WTC11 (cell line): Measurements from ENCODE around the gene SH3D19. TPM values are rescaled to one million over a fixed set of nuclear protein-coding genes. Genes with fewer than 3 reads are reported as not detected.

Experiments used
- ATAC-seq: fragments of 200-7000 bp; cut with Tn5 transposase; 2 replicates; pipeline ENCODE4 v1.10.0; 2021; ENCODE audit warnings: mild to moderate bottlenecking, moderate library complexity
- CTCF ChIA-PET: fragments of 300-600 bp; sonication (Branson Sonifier 250); formaldehyde crosslinking; loops from one replicate; lab custom pipeline; 2021; ENCODE audit warnings: antibody characterized with exemption; lab: Charles Lee
- POLR2A ChIA-PET: fragments of 350-600 bp; sonication (Branson Sonifier 250); formaldehyde crosslinking; loops from one replicate; lab custom pipeline; 2021; ENCODE audit warnings: antibody characterized with exemption; lab: Charles Lee
- DNase-seq: peaks from one replicate; pipeline ENCODE4 v3.0.0; 2021; ENCODE audit warnings: low spot score
- H3K27ac Mint-ChIP-seq: 2 replicates; pipeline ENCODE4 v1.8.0; 2021; ENCODE audit warnings: mixed read lengths
- H3K27me3 Mint-ChIP-seq: 2 replicates; pipeline ENCODE4 v1.8.0; 2021; ENCODE audit warnings: low read depth, mild to moderate bottlenecking, moderate library complexity, mixed read lengths
- H3K36me3 Mint-ChIP-seq: 2 replicates; pipeline ENCODE4 v1.8.0; 2021; ENCODE audit warnings: mixed read lengths
- H3K4me1 Mint-ChIP-seq: 2 replicates; pipeline ENCODE4 v1.8.0; 2022; ENCODE audit warnings: mixed read lengths
- H3K4me3 Mint-ChIP-seq: 2 replicates; pipeline ENCODE4 v1.8.0; 2021; ENCODE audit warnings: mild to moderate bottlenecking, moderate library complexity, mixed read lengths
- H3K9me3 Mint-ChIP-seq: 2 replicates; pipeline ENCODE4 v1.8.0; 2021; ENCODE audit warnings: mixed read lengths
- EMX1 ChIP-seq: fragments of 250-450 bp; sonication (Bioruptor Pico); IDR thresholded peaks from 2 replicates; pipeline ENCODE4 v1.8.0; 2021; ENCODE audit warnings: mild to moderate bottlenecking
- FOXP1 ChIP-seq: sonication (generic); formaldehyde crosslinking; IDR thresholded peaks from 2 replicates; pipeline ENCODE4 v1.8.0; 2022; ENCODE audit warnings: missing genetic modification reagents, mild to moderate bottlenecking, moderate library complexity, borderline replicate concordance
- GABPB1 ChIP-seq: sonication (generic); formaldehyde crosslinking; IDR thresholded peaks from 2 replicates; pipeline ENCODE4 v1.8.1; 2023; ENCODE audit warnings: mild to moderate bottlenecking, missing genetic modification reagents
- IRF2 ChIP-seq: sonication (generic); formaldehyde crosslinking; IDR thresholded peaks from 2 replicates; pipeline ENCODE4 v1.8.0; 2022; ENCODE audit warnings: low read depth, missing genetic modification reagents, borderline replicate concordance
- JUN ChIP-seq: sonication (generic); formaldehyde crosslinking; IDR thresholded peaks from 2 replicates; pipeline ENCODE4 v1.8.0; 2023; ENCODE audit warnings: mild to moderate bottlenecking, missing genetic modification reagents
- KAT7 ChIP-seq: sonication (generic); formaldehyde crosslinking; IDR thresholded peaks from 2 replicates; pipeline ENCODE4 v1.8.1; 2023; ENCODE audit warnings: missing genetic modification reagents, mild to moderate bottlenecking, borderline replicate concordance
- NFE2L1 ChIP-seq: sonication (generic); formaldehyde crosslinking; IDR thresholded peaks from 2 replicates; pipeline ENCODE4 v1.8.1; 2023; ENCODE audit warnings: missing genetic modification reagents
- RELA ChIP-seq: sonication (generic); formaldehyde crosslinking; IDR thresholded peaks from 2 replicates; pipeline ENCODE4 v1.8.1; 2022; ENCODE audit warnings: missing genetic modification reagents, mild to moderate bottlenecking, borderline replicate concordance
- SMAD3 ChIP-seq: sonication (generic); formaldehyde crosslinking; IDR thresholded peaks from 2 replicates; pipeline ENCODE4 v1.8.0; 2022; ENCODE audit warnings: missing genetic modification reagents, mild to moderate bottlenecking, borderline replicate concordance
- SMAD4 ChIP-seq: sonication (generic); formaldehyde crosslinking; IDR thresholded peaks from 2 replicates; pipeline ENCODE4 v1.8.0; 2022; ENCODE audit warnings: mild to moderate bottlenecking, missing genetic modification reagents
- SP1 ChIP-seq: sonication (generic); formaldehyde crosslinking; conservative IDR thresholded peaks from 2 replicates; pipeline ENCODE4 v1.8.1; 2022; ENCODE audit warnings: missing genetic modification reagents
- ZNF232 ChIP-seq: sonication (generic); formaldehyde crosslinking; IDR thresholded peaks from 2 replicates; pipeline ENCODE4 v1.8.0; 2022; ENCODE audit warnings: mild to moderate bottlenecking, missing genetic modification reagents
- ZNF317 ChIP-seq: sonication (generic); formaldehyde crosslinking; IDR thresholded peaks from 2 replicates; pipeline ENCODE4 v1.8.1; 2023; ENCODE audit warnings: low read depth, mild to moderate bottlenecking, moderate library complexity, missing genetic modification reagents, borderline replicate concordance
- total RNA-seq: library from RNA; stranded (reverse); gene quantifications from 3 replicates; pipeline ENCODE4 v1.2.3, GENCODE V29; 2021
- TF ChIP-seq, protein P1 (sequence below): sonication (generic); formaldehyde crosslinking; IDR thresholded peaks from 2 replicates; pipeline ENCODE4 v1.8.0; 2023; ENCODE audit warnings: missing genetic modification reagents
- TF ChIP-seq, protein P2 (sequence below): sonication (generic); formaldehyde crosslinking; IDR thresholded peaks from 2 replicates; pipeline ENCODE4 v1.8.1; 2022; ENCODE audit warnings: missing genetic modification reagents, borderline replicate concordance
- TF ChIP-seq, protein P3 (sequence below): sonication (generic); formaldehyde crosslinking; IDR thresholded peaks from 2 replicates; pipeline ENCODE4 v1.8.1; 2023; ENCODE audit warnings: mild to moderate bottlenecking, missing genetic modification reagents, borderline replicate concordance
- TF ChIP-seq, protein P4 (sequence below): fragments of 250-450 bp; sonication (Bioruptor Pico); IDR thresholded peaks from 2 replicates; pipeline ENCODE4 v1.9.0; 2021; ENCODE audit warnings: moderate library complexity, mild to moderate bottlenecking, inconsistent platforms, borderline replicate concordance

The SH3D19 gene
- total RNA-seq, 1 experiment from 2014 or later = 41.6 TPM

DNA sequence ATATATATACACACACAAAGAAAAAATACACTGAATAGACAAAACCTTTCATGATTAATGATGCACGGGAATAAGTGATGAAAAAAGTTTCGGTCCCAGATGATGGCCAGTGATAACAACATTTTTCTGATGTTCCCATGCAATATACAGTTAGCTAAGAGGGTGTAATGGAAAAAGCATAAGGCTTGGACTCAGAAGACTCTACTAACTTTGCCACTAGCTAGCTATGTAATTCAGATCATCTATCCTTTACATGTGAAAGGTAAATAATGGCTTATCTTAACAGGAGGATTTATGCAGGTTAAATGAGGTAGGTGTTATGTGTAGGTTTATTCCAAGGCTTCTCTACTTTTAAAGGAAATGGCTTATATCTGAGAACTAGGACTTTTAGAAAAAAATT lies 221.6 kb downstream of the SH3D19 start:
- 0 out of 2 replicates have a peak overlapping the region, but pooled peaks have one; percentile 15 for H3K27ac Mint-ChIP-seq
- peaks cover 83% of the 10 kb centered on the region for H3K36me3 Mint-ChIP-seq
- no peaks in the 10 kb centered on the region for H3K27me3 Mint-ChIP-seq
- no peaks in the 10 kb centered on the region for H3K9me3 Mint-ChIP-seq
- TF ChIP-seq FOXP1 (CRISPR knock-in tag) = no peak
- TF ChIP-seq EMX1 = no peak
- H3K4me3 Mint-ChIP-seq = no peak overlapping the region
- ChIA-PET POLR2A (no interaction called here), CTCF (no interaction called here)
- peaks cover 24% of the 10 kb centered on the region for H3K4me1 Mint-ChIP-seq
- ATAC-seq (no peak), DNase-seq (no peak)

DNA sequence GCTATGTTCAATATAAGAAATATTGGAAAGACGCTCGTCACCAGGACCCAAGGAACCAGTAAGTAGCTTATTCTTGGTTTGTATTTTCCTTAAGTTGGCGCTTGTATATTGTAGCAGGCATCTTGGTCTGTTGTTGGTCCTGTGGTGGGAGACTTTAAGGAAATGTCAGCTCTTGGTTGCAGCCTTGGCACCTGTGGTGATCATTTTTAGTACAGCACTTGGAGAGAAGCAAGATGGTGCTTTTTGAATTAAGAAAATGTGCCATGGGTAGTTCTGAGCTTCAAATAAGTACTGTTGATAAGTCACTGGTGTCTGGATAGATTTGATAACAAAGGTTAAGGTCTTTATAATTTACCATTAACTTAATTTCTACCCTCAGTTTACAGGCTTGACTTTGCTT lies 224.9 kb downstream of the SH3D19 start:
- Mint-ChIP-seq H3K27ac (peak overlapping the region; percentile 99), H3K4me3 (peak overlapping the region; percentile 99), H3K9me3 (no peaks in the 10 kb centered on the region), H3K27me3 (no peaks in the 10 kb centered on the region; the same call in 1 of the 2 replicates), H3K36me3 (peaks cover 55% of the 10 kb centered on the region), H3K4me1 (peaks cover 24% of the 10 kb centered on the region)
- DNase-seq (no peak), ATAC-seq (no peak)
- CTCF ChIA-PET = no interaction called here
- no peak for TF ChIP-seq SP1 (CRISPR knock-in tag)
- no peak for TF ChIP-seq JUN (CRISPR knock-in tag)
- TF ChIP-seq, protein P1, sequence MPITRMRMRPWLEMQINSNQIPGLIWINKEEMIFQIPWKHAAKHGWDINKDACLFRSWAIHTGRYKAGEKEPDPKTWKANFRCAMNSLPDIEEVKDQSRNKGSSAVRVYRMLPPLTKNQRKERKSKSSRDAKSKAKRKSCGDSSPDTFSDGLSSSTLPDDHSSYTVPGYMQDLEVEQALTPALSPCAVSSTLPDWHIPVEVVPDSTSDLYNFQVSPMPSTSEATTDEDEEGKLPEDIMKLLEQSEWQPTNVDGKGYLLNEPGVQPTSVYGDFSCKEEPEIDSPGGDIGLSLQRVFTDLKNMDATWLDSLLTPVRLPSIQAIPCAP = no peak
- no peak for TF ChIP-seq SMAD3
- TF ChIP-seq, protein P2, sequence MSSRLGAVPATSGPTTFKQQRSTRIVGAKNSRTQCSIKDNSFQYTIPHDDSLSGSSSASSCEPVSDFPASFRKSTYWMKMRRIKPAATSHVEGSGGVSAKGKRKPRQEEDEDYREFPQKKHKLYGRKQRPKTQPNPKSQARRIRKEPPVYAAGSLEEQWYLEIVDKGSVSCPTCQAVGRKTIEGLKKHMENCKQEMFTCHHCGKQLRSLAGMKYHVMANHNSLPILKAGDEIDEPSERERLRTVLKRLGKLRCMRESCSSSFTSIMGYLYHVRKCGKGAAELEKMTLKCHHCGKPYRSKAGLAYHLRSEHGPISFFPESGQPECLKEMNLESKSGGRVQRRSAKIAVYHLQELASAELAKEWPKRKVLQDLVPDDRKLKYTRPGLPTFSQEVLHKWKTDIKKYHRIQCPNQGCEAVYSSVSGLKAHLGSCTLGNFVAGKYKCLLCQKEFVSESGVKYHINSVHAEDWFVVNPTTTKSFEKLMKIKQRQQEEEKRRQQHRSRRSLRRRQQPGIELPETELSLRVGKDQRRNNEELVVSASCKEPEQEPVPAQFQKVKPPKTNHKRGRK (CRISPR knock-in tag) = no peak
- TF ChIP-seq GABPB1 (CRISPR knock-in tag) = no peak
- no peak for TF ChIP-seq ZNF232
- no peak for TF ChIP-seq IRF2
- TF ChIP-seq, protein P3, sequence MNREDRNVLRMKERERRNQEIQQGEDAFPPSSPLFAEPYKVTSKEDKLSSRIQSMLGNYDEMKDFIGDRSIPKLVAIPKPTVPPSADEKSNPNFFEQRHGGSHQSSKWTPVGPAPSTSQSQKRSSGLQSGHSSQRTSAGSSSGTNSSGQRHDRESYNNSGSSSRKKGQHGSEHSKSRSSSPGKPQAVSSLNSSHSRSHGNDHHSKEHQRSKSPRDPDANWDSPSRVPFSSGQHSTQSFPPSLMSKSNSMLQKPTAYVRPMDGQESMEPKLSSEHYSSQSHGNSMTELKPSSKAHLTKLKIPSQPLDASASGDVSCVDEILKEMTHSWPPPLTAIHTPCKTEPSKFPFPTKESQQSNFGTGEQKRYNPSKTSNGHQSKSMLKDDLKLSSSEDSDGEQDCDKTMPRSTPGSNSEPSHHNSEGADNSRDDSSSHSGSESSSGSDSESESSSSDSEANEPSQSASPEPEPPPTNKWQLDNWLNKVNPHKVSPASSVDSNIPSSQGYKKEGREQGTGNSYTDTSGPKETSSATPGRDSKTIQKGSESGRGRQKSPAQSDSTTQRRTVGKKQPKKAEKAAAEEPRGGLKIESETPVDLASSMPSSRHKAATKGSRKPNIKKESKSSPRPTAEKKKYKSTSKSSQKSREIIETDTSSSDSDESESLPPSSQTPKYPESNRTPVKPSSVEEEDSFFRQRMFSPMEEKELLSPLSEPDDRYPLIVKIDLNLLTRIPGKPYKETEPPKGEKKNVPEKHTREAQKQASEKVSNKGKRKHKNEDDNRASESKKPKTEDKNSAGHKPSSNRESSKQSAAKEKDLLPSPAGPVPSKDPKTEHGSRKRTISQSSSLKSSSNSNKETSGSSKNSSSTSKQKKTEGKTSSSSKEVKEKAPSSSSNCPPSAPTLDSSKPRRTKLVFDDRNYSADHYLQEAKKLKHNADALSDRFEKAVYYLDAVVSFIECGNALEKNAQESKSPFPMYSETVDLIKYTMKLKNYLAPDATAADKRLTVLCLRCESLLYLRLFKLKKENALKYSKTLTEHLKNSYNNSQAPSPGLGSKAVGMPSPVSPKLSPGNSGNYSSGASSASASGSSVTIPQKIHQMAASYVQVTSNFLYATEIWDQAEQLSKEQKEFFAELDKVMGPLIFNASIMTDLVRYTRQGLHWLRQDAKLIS (CRISPR knock-in tag) = no peak
- TF ChIP-seq ZNF317 (CRISPR knock-in tag) = no peak
- TF ChIP-seq NFE2L1 = no peak
- POLR2A ChIA-PET = no interaction called here

DNA sequence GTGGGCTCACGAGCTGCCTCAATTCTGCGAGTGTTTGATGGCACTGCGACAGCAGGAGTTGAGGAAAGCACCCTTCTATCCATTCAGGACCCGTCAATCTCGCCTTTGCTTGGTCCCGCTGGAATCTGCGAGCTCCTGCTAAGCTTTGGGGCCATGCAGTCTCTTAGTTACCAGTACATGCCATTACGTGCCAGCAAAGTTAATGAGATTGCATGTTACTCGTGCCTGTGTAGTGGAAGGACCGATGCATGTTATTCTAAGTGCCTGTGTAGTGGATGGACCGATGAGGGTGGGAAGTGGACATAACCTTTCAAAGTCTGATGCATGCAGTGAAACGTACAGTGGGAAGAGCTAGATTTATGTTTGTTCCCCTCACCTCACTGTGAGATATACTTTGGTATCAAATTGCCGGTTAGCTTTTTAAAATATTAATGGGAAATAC lies 225.4 kb downstream of the SH3D19 start:
- CTCF ChIA-PET = interaction anchor here (1.9 kb wide), 1 partner anchor 17 kb away, joined by 5 read pairs; no protein-coding TSS in a partner anchor
- H3K4me1 Mint-ChIP-seq = peaks cover 24% of the 10 kb centered on the region
- POLR2A ChIA-PET = no interaction called here
- peak overlapping the region; percentile 99 for H3K27ac Mint-ChIP-seq
- ATAC-seq = no peak
- no peaks in the 10 kb centered on the region; the same call in 1 of the 2 replicates for H3K27me3 Mint-ChIP-seq
- H3K4me3 Mint-ChIP-seq = peak overlapping the region; percentile 99
- DNase-seq = no peak
- H3K36me3 Mint-ChIP-seq = peaks cover 54% of the 10 kb centered on the region
- no peaks in the 10 kb centered on the region for H3K9me3 Mint-ChIP-seq
- TF ChIP-seq KAT7 (0 out of 2 replicates have a peak, but pooled peaks have one; percentile 31), RELA (CRISPR knock-in tag) (0 out of 2 replicates have a peak, but pooled peaks have one; percentile 33), JUN (CRISPR knock-in tag) (0 out of 2 replicates have a peak, but pooled peaks have one; percentile 12), SMAD4 (CRISPR knock-in tag) (0 out of 2 replicates have a peak, but pooled peaks have one; percentile 35)
- TF ChIP-seq, protein P4, sequence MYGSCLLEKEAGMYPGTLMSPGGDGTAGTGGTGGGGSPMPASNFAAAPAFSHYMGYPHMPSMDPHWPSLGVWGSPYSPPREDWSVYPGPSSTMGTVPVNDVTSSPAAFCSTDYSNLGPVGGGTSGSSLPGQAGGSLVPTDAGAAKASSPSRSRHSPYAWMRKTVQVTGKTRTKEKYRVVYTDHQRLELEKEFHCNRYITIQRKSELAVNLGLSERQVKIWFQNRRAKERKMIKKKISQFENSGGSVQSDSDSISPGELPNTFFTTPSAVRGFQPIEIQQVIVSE = no peak
